GM12873 (cell line): ENCODE measurements around the gene MBOAT2.

Experiments
- TF ChIP-seq, protein P1 (sequence below): IDR thresholded peaks from 2 replicates; pipeline ENCODE4 v1.5.1; 2012; ENCODE audit warnings: low read depth, mild to moderate bottlenecking, moderate library complexity, low read length, control low read depth; ENCODE audit not compliant: insufficient read depth; ENCODE audit errors: missing control alignments

Gene MBOAT2

DNA sequence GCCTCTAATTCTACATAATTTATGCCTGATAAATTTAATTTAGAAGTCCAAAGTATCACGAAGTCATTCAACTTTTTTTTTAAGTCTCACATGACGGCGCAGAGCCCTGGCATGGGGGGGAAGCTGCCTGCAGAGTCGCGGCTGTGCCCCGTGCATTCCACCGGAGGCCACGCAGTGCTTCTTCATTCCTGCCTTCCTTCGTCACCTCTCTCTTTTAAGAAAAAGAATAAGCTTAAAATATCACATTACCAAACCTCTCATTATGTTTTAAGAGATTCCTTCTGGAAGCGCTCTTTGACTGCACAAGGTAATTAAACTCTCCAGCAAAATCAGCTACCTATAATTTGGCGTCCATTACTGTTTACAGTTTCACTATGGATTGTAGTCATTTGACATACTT is 145.8 kb downstream of the MBOAT2 start:
- TF ChIP-seq, protein P1, sequence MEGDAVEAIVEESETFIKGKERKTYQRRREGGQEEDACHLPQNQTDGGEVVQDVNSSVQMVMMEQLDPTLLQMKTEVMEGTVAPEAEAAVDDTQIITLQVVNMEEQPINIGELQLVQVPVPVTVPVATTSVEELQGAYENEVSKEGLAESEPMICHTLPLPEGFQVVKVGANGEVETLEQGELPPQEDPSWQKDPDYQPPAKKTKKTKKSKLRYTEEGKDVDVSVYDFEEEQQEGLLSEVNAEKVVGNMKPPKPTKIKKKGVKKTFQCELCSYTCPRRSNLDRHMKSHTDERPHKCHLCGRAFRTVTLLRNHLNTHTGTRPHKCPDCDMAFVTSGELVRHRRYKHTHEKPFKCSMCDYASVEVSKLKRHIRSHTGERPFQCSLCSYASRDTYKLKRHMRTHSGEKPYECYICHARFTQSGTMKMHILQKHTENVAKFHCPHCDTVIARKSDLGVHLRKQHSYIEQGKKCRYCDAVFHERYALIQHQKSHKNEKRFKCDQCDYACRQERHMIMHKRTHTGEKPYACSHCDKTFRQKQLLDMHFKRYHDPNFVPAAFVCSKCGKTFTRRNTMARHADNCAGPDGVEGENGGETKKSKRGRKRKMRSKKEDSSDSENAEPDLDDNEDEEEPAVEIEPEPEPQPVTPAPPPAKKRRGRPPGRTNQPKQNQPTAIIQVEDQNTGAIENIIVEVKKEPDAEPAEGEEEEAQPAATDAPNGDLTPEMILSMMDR: no peak

DNA sequence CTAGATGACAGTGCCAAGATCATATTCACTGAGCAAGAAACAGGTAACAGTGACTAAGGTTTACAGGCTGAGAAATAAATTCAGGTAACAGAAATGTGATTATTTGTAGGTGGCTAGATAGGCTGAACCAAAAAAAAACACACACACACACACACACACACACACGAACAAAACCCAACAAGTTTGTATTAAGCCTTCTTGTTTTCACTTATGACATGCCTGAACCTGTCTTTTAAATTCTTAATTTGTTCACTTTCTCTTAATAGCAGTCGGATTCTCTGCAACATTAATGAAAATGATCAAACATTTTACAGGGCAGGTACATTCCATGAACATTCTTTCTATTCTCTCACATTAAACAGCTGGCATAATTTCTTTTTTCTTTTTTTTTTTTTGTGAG is 147.3 kb downstream of the MBOAT2 start:
- TF ChIP-seq, protein P1: no peak

DNA sequence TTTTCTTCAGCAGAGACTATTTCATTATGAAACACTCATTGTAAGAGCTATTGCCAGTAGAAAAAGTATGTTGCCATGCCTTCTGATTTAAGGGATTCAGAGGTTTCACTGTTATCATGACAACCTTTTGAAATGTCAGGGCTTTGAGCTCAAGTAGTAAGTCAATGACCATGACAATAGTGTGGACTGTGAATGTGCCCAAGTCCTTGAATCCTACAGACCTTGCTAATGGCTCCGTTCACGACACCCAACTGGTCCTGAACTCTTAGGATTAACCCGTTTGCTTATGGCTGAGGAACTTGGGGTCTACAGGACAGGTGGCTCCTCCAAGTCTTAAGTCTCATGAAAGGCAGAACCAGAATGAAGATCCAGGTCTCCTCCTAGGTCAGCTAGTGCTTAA is 148.5 kb downstream of the MBOAT2 start:
- TF ChIP-seq, protein P1: no peak

DNA sequence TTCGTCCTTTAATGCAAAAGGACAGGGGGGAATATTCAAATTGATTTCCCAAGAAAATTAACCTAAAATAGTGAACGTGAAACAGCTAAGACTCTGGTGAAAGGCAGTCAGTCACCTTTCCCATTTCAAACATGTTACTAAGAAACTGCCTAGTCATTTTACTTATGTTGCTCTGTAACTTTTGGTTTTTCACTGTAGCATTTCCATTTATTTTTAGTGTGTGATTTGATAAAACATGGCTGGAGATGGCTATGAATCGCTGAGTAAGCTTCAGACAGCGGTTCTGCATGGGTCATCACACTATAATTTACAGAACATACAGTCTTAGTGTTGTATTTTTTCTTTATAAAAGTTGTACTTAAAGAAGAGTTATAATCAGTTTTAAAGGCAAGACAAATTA is 150.1 kb downstream of the MBOAT2 start:
- TF ChIP-seq, protein P1: no peak

DNA sequence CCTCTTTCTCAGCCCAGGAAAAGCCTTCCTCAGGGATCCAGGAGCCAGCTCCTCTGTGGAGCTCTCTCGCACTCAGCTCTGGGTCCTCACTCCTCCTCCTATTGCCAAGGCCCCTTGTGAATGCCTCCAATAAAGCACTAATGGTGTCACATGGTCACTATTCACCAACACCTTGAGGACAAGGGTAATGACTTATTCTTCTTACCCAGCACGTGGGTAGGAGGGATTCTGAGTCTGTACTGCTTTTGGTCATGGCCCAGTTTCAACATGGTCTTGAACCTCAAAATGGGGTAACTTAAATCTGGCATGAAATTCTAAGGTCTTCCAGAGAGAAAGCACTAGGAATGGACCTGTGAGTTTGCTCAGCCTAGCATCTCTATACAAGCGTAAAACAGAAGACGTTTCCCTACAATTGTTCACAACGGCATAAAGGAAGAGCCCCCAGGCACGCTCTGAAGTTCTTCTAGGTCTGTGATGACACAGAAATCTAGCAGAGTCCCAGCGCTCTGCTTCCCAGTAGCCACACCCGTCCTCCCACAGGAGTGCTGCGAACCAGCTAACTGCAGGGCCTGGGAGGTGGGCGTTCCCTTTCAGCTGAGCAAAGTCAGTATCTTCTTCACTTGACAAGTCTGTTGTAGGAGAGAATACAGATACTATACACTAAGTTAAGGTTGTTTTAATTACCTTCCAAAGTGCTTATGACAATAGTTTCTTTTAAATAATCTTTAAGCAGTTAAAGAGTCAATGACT is 151.5 kb downstream of the MBOAT2 start:
- TF ChIP-seq, protein P1: no peak

DNA sequence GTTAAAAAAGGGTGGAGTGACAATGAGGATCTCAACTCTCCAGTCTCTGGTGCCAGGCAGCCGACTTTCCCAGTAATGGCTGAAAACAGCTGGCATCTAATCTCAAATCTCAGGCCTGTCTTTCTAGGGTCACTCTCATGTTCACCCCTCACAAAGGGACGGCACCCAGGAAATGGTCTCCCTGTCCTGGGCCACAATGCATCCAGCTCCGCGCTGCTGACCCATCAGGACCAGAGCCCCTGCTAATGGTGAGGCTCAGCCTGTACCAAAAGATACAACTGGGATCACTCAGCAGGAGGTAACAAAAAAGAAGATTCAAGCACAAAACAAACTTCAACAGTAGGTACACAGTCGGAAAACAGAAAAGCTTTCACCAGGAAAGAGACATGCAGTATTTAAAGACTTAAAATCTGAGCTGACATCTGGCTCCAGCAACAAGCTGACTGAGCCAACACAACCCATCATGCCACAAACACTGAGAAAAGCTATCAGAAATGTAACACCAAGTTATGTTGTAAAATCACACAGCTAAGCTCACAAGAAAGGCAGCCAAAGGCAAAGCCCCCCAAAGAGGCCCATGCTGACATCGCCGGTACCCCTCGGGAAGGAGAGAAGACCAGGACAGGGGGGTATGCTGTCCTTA is 152.5 kb downstream of the MBOAT2 start:
- TF ChIP-seq, protein P1: no peak

DNA sequence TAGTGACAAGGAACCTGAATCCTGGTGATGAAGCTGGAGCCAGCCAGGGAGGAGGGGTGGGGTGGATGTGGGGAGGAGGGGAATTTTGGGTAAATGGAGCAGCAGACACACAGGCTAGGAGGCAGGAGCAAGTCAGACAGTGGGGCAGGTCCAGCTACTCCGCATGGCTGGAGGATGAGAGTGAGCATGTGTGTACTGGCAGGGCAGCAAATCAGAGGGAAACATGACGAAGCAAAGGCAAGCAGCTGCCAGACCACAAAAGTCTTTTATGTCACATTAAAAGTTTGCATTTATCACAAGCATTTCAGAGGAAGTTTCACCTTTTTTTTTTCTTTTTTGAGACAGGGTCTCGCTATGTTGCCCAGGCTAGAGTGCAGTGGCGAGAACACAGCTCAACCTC is 154.2 kb downstream of the MBOAT2 start:
- TF ChIP-seq, protein P1: no peak
